Measurements from ENCODE around the gene MYO3B. TPM values are rescaled to one million over a fixed set of nuclear protein-coding genes. Genes with fewer than 3 reads are reported as not detected.

Gene MYO3B
- total RNA-seq, 2 experiments from 2014 or later, result not detected

DNA sequence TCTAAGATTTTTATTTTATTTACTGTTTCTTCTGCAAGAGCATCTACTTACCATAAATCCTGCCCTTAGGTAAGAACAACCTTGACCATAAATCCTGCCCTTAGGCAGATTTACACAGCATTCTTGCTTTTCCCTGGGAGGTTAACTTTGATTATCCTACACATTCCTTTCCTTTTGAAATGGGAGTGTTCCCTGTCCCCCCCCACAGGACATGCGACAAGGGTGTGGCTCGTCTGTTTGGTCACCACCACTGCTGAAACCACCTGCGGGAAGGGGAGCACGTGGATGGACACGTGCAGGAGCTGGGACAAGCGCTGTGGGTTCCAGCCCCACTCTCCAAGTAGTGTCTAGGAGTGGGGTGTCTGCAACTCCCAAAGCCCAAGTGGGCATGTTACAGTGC, 297.9 kb downstream of the MYO3B start:
- Histone ChIP-seq H4K20me1 (ENCODE audit: insufficient read depth, low read length) (no peaks in the 10 kb centered on the region), H3K9me3 (ENCODE audit: low read length) (no peaks in the 10 kb centered on the region), H3K4me2 (ENCODE audit: low read length) (no peak overlapping the region), H2AFZ (ENCODE audit: low read length) (no peak overlapping the region), H3K79me2 (ENCODE audit: insufficient read depth, low read depth, low read length) (no peaks in the 10 kb centered on the region), H3K36me3 (ENCODE audit: insufficient read depth, low read length) (no peaks in the 10 kb centered on the region), H3K9me2 (ENCODE audit: insufficient read depth, low read length) (no peaks in the 10 kb centered on the region), H3K27ac (ENCODE audit: low read depth, low read length, poor library complexity, severe bottlenecking) (no peak overlapping the region), H3K4me1 (ENCODE audit: insufficient read depth, low read length, poor library complexity, severe bottlenecking) (no peaks in the 10 kb centered on the region), H3K4me3 (ENCODE audit: low read depth, low read length, poor library complexity, severe bottlenecking) (no peak overlapping the region)
- no TSS peak for BruUV-seq (replicated peaks)
- DNase-seq (ENCODE audit: low spot score), result no peak
- POLR2A ChIA-PET, result no interaction called here
- CTCF ChIA-PET (ENCODE audit: unreplicated experiment), result no interaction called here
- TF ChIP-seq, protein P1, sequence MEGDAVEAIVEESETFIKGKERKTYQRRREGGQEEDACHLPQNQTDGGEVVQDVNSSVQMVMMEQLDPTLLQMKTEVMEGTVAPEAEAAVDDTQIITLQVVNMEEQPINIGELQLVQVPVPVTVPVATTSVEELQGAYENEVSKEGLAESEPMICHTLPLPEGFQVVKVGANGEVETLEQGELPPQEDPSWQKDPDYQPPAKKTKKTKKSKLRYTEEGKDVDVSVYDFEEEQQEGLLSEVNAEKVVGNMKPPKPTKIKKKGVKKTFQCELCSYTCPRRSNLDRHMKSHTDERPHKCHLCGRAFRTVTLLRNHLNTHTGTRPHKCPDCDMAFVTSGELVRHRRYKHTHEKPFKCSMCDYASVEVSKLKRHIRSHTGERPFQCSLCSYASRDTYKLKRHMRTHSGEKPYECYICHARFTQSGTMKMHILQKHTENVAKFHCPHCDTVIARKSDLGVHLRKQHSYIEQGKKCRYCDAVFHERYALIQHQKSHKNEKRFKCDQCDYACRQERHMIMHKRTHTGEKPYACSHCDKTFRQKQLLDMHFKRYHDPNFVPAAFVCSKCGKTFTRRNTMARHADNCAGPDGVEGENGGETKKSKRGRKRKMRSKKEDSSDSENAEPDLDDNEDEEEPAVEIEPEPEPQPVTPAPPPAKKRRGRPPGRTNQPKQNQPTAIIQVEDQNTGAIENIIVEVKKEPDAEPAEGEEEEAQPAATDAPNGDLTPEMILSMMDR (conservative IDR thresholded peaks at IDR 0.05; ENCODE audit: low read length), result no peak
- TF ChIP-seq EZH2phosphoT487 (IDR thresholded peaks at IDR 0.05; ENCODE audit: borderline replicate concordance, low read depth, low read length), result no peak
- intact Hi-C loops (cut with micrococcal nuclease; ENCODE audit: unreplicated experiment), result no loop called here

DNA sequence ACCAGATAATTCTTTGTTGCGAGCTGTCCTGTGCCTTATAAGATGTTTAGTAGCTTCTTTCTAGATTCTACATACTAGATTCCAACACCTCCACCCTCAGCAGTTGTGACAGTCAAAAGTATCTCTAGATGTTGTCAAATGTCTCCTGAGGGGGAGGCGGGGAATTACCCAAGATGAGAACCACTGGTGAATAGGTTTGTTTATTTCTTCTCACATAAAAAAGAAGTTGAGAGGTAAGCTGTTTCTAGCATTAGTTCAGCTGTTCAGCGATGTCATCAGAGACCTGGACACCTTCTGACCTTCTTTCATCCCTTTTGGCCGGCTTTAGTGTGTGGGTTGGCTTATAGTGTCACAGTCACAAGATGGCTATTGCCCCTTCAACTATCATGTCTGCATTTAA, 299.7 kb downstream of the MYO3B start:
- no peak overlapping the region for H2AFZ ChIP-seq (ENCODE audit: low read length)
- CTCF ChIA-PET (ENCODE audit: unreplicated experiment), result no interaction called here
- H3K9me2 ChIP-seq (ENCODE audit: insufficient read depth, low read length), result no peaks in the 10 kb centered on the region
- no peaks in the 10 kb centered on the region for H3K36me3 ChIP-seq (ENCODE audit: insufficient read depth, low read length)
- H4K20me1 ChIP-seq (ENCODE audit: insufficient read depth, low read length), result no peaks in the 10 kb centered on the region
- H3K9me3 ChIP-seq (ENCODE audit: low read length), result no peaks in the 10 kb centered on the region
- no peak overlapping the region for H3K27ac ChIP-seq (ENCODE audit: low read depth, low read length, poor library complexity, severe bottlenecking)
- no peak overlapping the region for H3K4me3 ChIP-seq (ENCODE audit: low read depth, low read length, poor library complexity, severe bottlenecking)
- DNase-seq (ENCODE audit: low spot score), result no peak
- H3K4me2 ChIP-seq (ENCODE audit: low read length), result no peak overlapping the region
- BruUV-seq (replicated peaks), result no TSS peak
- POLR2A ChIA-PET, result no interaction called here
- intact Hi-C loops (cut with micrococcal nuclease; ENCODE audit: unreplicated experiment), result no loop called here
- H3K4me1 ChIP-seq (ENCODE audit: insufficient read depth, low read length, poor library complexity, severe bottlenecking), result no peaks in the 10 kb centered on the region
- H3K79me2 ChIP-seq (ENCODE audit: insufficient read depth, low read depth, low read length), result no peaks in the 10 kb centered on the region
- TF ChIP-seq EZH2phosphoT487 (IDR thresholded peaks at IDR 0.05; ENCODE audit: borderline replicate concordance, low read depth, low read length), result no peak
- TF ChIP-seq, protein P1 (conservative IDR thresholded peaks at IDR 0.05; ENCODE audit: low read length), result no peak

DNA sequence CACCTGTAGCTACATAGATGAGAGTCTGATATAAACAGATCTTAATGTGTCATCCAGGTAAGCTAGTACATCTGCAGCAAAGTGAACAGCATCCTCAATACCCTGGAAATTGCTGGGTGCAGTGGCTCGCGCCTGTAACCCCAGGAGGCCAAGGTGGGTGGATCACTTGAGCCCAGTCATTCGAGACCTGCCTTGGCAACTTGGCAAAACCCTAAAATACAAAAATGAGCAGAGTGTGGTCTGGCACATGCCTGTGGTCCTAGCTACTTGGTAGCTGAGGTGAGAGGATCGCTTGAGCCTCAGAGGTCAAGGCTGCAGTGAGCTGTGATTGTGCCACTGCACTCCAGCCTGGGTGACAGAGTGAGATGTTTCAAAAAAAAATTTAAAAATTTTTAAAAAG, 303.3 kb downstream of the MYO3B start:
- CTCF ChIA-PET (ENCODE audit: unreplicated experiment), result no interaction called here
- no peak overlapping the region for H3K4me2 ChIP-seq (ENCODE audit: low read length)
- H3K9me2 ChIP-seq (ENCODE audit: insufficient read depth, low read length), result no peaks in the 10 kb centered on the region
- no peaks in the 10 kb centered on the region for H3K9me3 ChIP-seq (ENCODE audit: low read length)
- H3K27ac ChIP-seq (ENCODE audit: low read depth, low read length, poor library complexity, severe bottlenecking), result no peak overlapping the region
- no peak overlapping the region for H3K4me3 ChIP-seq (ENCODE audit: low read depth, low read length, poor library complexity, severe bottlenecking)
- BruUV-seq (replicated peaks), result no TSS peak
- POLR2A ChIA-PET, result no interaction called here
- H3K36me3 ChIP-seq (ENCODE audit: insufficient read depth, low read length), result no peaks in the 10 kb centered on the region
- H2AFZ ChIP-seq (ENCODE audit: low read length), result no peak overlapping the region
- H4K20me1 ChIP-seq (ENCODE audit: insufficient read depth, low read length), result no peaks in the 10 kb centered on the region
- DNase-seq (ENCODE audit: low spot score), result no peak
- intact Hi-C loops (cut with micrococcal nuclease; ENCODE audit: unreplicated experiment), result no loop called here
- TF ChIP-seq EZH2phosphoT487 (IDR thresholded peaks at IDR 0.05; ENCODE audit: borderline replicate concordance, low read depth, low read length), result no peak
- TF ChIP-seq, protein P1 (conservative IDR thresholded peaks at IDR 0.05; ENCODE audit: low read length), result no peak
- H3K4me1 ChIP-seq (ENCODE audit: insufficient read depth, low read length, poor library complexity, severe bottlenecking), result no peaks in the 10 kb centered on the region
- H3K79me2 ChIP-seq (ENCODE audit: insufficient read depth, low read depth, low read length), result no peaks in the 10 kb centered on the region
